PC-3 (cell line): ENCODE data around the gene DNAJC22. TPM values are rescaled to one million over a fixed set of nuclear protein-coding genes. Genes with fewer than 3 reads are reported as not detected.
A peak's percentile ranks its signal among the peaks of the same experiment; 100 is the strongest.

Experiments used
- ATAC-seq: fragments of 200-7000 bp; cut with Tn5 transposase; 2 replicates; pipeline ENCODE4 v1.9.1; 2020; ENCODE audit warnings: mild to moderate bottlenecking, moderate library complexity
- BruUV-seq: library from RNA; stranded (reverse); fragments of 400-500 nt; replicated peaks from 2 replicates; lab custom pipeline; 2021; lab: Mats Ljungman, UMichigan
- CTCF ChIA-PET: fragments of 300-600 bp; sonication (Branson Sonifier 250); formaldehyde crosslinking; loops from one replicate; lab custom pipeline; 2022; ENCODE audit warnings: antibody characterized with exemption; lab: Charles Lee
- POLR2A ChIA-PET: fragments of 300-600 bp; sonication (Branson Sonifier 250); formaldehyde crosslinking; loops from one replicate; lab custom pipeline; 2022; ENCODE audit warnings: antibody characterized with exemption; ENCODE audit not compliant: unreplicated experiment; lab: Charles Lee
- DNase-seq: peaks from one replicate; pipeline ENCODE4 v3.0.0-alpha.2; 2015
- H2AFZ ChIP-seq: fragments of 300-600 bp; sonication (generic); 2 replicates; pipeline ENCODE4 v1.6.0; 2016; ENCODE audit warnings: antibody characterized with exemption, low read length
- H3F3A ChIP-seq: fragments of 300-600 bp; sonication (generic); one replicate; pipeline ENCODE4 v1.6.0; 2017; ENCODE audit warnings: antibody characterized with exemption, low read length, control low read depth, mild to moderate bottlenecking; ENCODE audit not compliant: unreplicated experiment
- H3K27ac ChIP-seq: fragments of 300-600 bp; sonication (generic); 2 replicates; pipeline ENCODE4 v1.5.1; 2016; ENCODE audit warnings: mild to moderate bottlenecking, low read length
- H3K27me3 ChIP-seq: fragments of 300-600 bp; sonication (generic); 2 replicates; pipeline ENCODE4 v1.6.1; 2016; ENCODE audit warnings: low read length, mixed read lengths
- H3K36me3 ChIP-seq: fragments of 300-600 bp; sonication (generic); 2 replicates; pipeline ENCODE4 v1.6.1; 2016; ENCODE audit warnings: low read depth, mixed run types, low read length, mixed read lengths
- H3K4me1 ChIP-seq: fragments of 300-600 bp; sonication (generic); 2 replicates; pipeline ENCODE4 v1.5.1; 2016; ENCODE audit warnings: low read length; ENCODE audit not compliant: insufficient read depth
- H3K4me2 ChIP-seq: fragments of 300-600 bp; sonication (generic); 2 replicates; pipeline ENCODE4 v1.6.0; 2016; ENCODE audit warnings: low read length
- H3K4me3 ChIP-seq: fragments of 300-600 bp; sonication (generic); 2 replicates; pipeline ENCODE4 v1.5.1; 2016; ENCODE audit warnings: mild to moderate bottlenecking, low read length, mixed read lengths
- H3K79me2 ChIP-seq: fragments of 300-600 bp; sonication (generic); 2 replicates; pipeline ENCODE4 v1.6.1; 2017; ENCODE audit warnings: low read length, mixed read lengths
- H3K9ac ChIP-seq: fragments of 300-600 bp; sonication (generic); 2 replicates; pipeline ENCODE4 v1.6.0; 2016; ENCODE audit warnings: mild to moderate bottlenecking, low read length
- H3K9me2 ChIP-seq: fragments of 300-600 bp; sonication (generic); replicated peaks from 2 replicates; pipeline ENCODE4 v1.6.1; 2016; ENCODE audit warnings: mixed run types, low read length, mixed read lengths
- H3K9me3 ChIP-seq: fragments of 300-600 bp; sonication (generic); 2 replicates; pipeline ENCODE4 v1.6.1; 2016; ENCODE audit warnings: low read length, mixed read lengths
- H4K20me1 ChIP-seq: fragments of 300-600 bp; sonication (generic); 2 replicates; pipeline ENCODE4 v1.6.1; 2016; ENCODE audit warnings: low read length, mixed read lengths
- CTCF ChIP-seq: fragments of 300-600 bp; sonication (generic); conservative IDR thresholded peaks from 2 replicates; pipeline ENCODE4 v1.5.1; 2017; ENCODE audit warnings: antibody characterized with exemption, low read depth, mild to moderate bottlenecking, low read length
- EZH2 ChIP-seq: fragments of 300-600 bp; sonication (generic); IDR thresholded peaks from one replicate; pipeline ENCODE4 v1.6.1; 2017; ENCODE audit warnings: antibody characterized with exemption, mild to moderate bottlenecking, low read length; ENCODE audit not compliant: unreplicated experiment
- EZH2phosphoT487 ChIP-seq: fragments of 300-600 bp; sonication (generic); IDR thresholded peaks from 2 replicates; pipeline ENCODE4 v1.6.1; 2018; ENCODE audit warnings: mild to moderate bottlenecking, antibody characterized with exemption, low read length, borderline replicate concordance
- intact Hi-C: fragments of 100-400 bp; cut with micrococcal nuclease; formaldehyde crosslinking; loops from 2 replicates; pipeline ENCODE4 v1.9.0; 2023
- total RNA-seq: library from RNA; depleted of rRNA; stranded (reverse); fragments of >200 nt; gene quantifications from 2 replicates; pipeline ENCODE4 v1.2.3, GENCODE V29; 2014

Gene DNAJC22
- total RNA-seq, 1 experiment from 2014 or later = 12.9 TPM

- no peak overlapping the region for H2AFZ ChIP-seq
- peak; percentile 36; the same call in 1 of the 2 replicates for ATAC-seq
- ChIA-PET CTCF (interaction anchor here (0.6 to 3.3 kb wide), 7 partner anchors 10 to 223 kb away, joined by 3 to 63 read pairs (median 10); partner anchors contain the start of genes DNAJC22 and SPATS2), POLR2A (interaction anchor here (0.6 kb wide), 1 partner anchor 35 kb away, joined by 5 read pairs; no protein-coding TSS in a partner anchor)
- no peaks in the 10 kb centered on the region for H3K27me3 ChIP-seq
- H3K79me2 ChIP-seq = no peaks in the 10 kb centered on the region
- no peaks in the 10 kb centered on the region for H3F3A ChIP-seq
- intact Hi-C loops = no loop called here
- no peak overlapping the region for H3K4me3 ChIP-seq
- peak; percentile 85 for DNase-seq
- no peaks in the 10 kb centered on the region for H3K9me2 ChIP-seq
- no TSS peak for BruUV-seq
- H4K20me1 ChIP-seq = no peaks in the 10 kb centered on the region
- peaks cover 21% of the 10 kb centered on the region for H3K4me1 ChIP-seq
- H3K27ac ChIP-seq = no peak overlapping the region
- no peak overlapping the region for H3K9ac ChIP-seq
- TF ChIP-seq EZH2 (no peak), CTCF (peak; percentile 71)
- no peaks in the 10 kb centered on the region for H3K36me3 ChIP-seq
- H3K4me2 ChIP-seq = no peak overlapping the region
- no peaks in the 10 kb centered on the region for H3K9me3 ChIP-seq
These were observed 10.5 kb downstream of the DNAJC22 start for GRCh38 chr12:49357103-49357678.

- intact Hi-C loops = loop anchor here (1.0 kb wide), 2 partner anchors 9 to 156 kb away; partner anchors contain the start of gene SPATS2
- POLR2A ChIA-PET = interaction anchor here (0.5 to 1.5 kb wide), 5 partner anchors 8 to 470 kb away, joined by 3 to 20 read pairs (median 4); partner anchors contain the start of genes NCKAP5L and SPATS2
- H3F3A ChIP-seq = no peaks in the 10 kb centered on the region
- no peaks in the 10 kb centered on the region for H3K27me3 ChIP-seq
- no peaks in the 10 kb centered on the region for H3K9me2 ChIP-seq
- peak overlapping the region; percentile 55 for H3K4me2 ChIP-seq
- H3K4me3 ChIP-seq = 0 out of 2 replicates have a peak overlapping the region, but pooled peaks have one; percentile 2
- no TSS peak for BruUV-seq
- DNase-seq (peak; percentile 63), ATAC-seq (peak; percentile 89)
- no peak overlapping the region for H3K27ac ChIP-seq
- CTCF ChIA-PET = interaction anchor here (0.5 to 3.3 kb wide), 13 partner anchors 8 to 198 kb away, joined by 3 to 63 read pairs (median 6); partner anchors contain the start of genes DNAJC22 and SPATS2
- no peak overlapping the region for H3K9ac ChIP-seq
- H3K9me3 ChIP-seq = no peaks in the 10 kb centered on the region
- H3K4me1 ChIP-seq = peaks cover 21% of the 10 kb centered on the region
- TF ChIP-seq EZH2 (no peak), CTCF (peak; percentile 92)
- no peaks in the 10 kb centered on the region for H4K20me1 ChIP-seq
- peak overlapping the region; percentile 14; the same call in 1 of the 2 replicates for H2AFZ ChIP-seq
- H3K79me2 ChIP-seq = no peaks in the 10 kb centered on the region
- no peaks in the 10 kb centered on the region for H3K36me3 ChIP-seq
These were observed 11.9 kb downstream of the DNAJC22 start for GRCh38 chr12:49358483-49359141.

GRCh38 chr12:49359671-49360070 lies 13.0 kb downstream of the DNAJC22 start:
- intact Hi-C loops = no loop called here
- Histone ChIP-seq H4K20me1 (no peaks in the 10 kb centered on the region), H3K9ac (no peak overlapping the region), H2AFZ (no peak overlapping the region), H3K4me2 (no peak overlapping the region), H3K4me3 (no peak overlapping the region), H3F3A (no peaks in the 10 kb centered on the region), H3K36me3 (no peaks in the 10 kb centered on the region), H3K9me2 (no peaks in the 10 kb centered on the region), H3K27ac (no peak overlapping the region), H3K4me1 (peaks cover 23% of the 10 kb centered on the region), H3K27me3 (no peaks in the 10 kb centered on the region), H3K79me2 (no peaks in the 10 kb centered on the region), H3K9me3 (no peaks in the 10 kb centered on the region)
- DNase-seq (no peak), ATAC-seq (no peak)
- ChIA-PET POLR2A (no interaction called here), CTCF (interaction anchor here (1.6 to 3.3 kb wide), 2 partner anchors 12 to 153 kb away, joined by 16 to 63 read pairs; partner anchors contain the start of gene DNAJC22)
- no TSS peak for BruUV-seq
- no peak for TF ChIP-seq CTCF
- TF ChIP-seq EZH2 = no peak
- no peak for TF ChIP-seq EZH2phosphoT487
